DND-41 (cell line): Measurements from ENCODE around the gene GTF2F2.

ENCODE experiments used
- CTCF ChIP-seq: IDR thresholded peaks from 2 replicates; pipeline ENCODE4 v1.5.1; 2012; ENCODE audit warnings: borderline replicate concordance, low read length, moderate library complexity, mild to moderate bottlenecking; ENCODE audit not compliant: poor library complexity, severe bottlenecking; ENCODE audit errors: extremely low read depth
- EZH2 ChIP-seq: IDR thresholded peaks from 3 replicates; pipeline ENCODE4 v1.6.1; 2012; ENCODE audit warnings: borderline replicate concordance, low read depth, mild to moderate bottlenecking, moderate library complexity, low read length, inconsistent platforms; ENCODE audit not compliant: severe bottlenecking

GRCh38 chr13:45296259-45296658, 175.9 kb downstream of the GTF2F2 start:
- TF ChIP-seq CTCF (no peak), EZH2 (no peak)
